Measurements from ENCODE around the gene MPC2.

Gene MPC2

GRCh38 chr1:167936930-167937708, at the start of gene MPC2:
MPC2 (minus strand) TSS chr1:167937072; CDS start chr1:167935841, 1,231 bp downstream.
- DNase-seq: peak; percentile 79 to 80

DNA sequence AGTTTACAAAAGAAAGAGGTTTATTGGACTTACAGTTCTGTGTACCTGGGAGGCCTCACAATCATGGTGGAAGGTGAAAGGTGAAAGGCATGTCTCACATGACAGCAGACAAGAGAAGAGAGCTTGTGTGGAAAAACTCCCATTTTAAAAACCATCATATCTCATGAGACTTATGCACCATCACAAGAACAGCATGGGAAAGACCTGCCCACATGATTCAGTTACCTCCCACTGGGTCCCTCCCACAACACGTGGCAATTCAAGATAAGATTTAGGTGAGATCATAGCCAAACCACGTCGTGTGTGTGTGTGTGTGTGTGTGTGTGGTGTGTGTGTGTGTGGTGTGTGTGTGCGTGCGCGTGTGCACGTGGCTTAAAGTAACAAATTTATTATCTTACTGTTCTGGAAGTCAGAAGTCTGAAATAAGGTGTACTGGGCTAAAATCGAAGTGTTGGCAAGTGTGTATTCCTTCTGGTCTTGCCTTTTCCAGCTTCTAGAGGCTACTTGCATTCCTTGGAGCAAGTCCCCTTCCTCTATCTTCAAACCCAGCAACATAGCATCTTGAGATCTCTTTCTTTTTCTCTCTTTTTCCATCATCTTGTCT, 48.1 kb upstream of the MPC2 start:
- no peak for DNase-seq

- DNase-seq: no peak
These were observed 47.0 kb upstream of the MPC2 start for GRCh38 chr1:167983797-167984420.

DNA sequence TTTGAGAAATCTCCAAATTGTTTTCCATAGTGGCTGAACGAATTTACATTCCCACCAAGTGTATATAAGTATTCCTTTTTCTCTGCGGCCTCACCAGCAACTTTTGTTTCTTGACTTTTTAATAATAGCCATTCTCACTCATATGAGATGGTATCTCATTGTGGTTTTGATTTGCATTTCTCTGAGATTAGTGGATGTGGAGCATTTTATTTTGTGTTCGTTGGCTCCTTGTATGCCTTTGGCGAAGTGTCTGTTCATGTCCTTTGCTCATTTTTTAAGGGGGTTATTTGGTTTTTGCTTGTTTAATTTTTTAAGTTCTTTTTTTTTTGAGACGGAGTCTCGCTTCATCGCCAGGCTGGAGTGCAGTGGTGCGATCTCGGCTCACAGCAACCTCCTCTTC, 45.1 kb upstream of the MPC2 start:
- DNase-seq: no peak

GRCh38 chr1:167977245-167977644, 40.4 kb upstream of the MPC2 start:
- DNase-seq: no peak

DNA sequence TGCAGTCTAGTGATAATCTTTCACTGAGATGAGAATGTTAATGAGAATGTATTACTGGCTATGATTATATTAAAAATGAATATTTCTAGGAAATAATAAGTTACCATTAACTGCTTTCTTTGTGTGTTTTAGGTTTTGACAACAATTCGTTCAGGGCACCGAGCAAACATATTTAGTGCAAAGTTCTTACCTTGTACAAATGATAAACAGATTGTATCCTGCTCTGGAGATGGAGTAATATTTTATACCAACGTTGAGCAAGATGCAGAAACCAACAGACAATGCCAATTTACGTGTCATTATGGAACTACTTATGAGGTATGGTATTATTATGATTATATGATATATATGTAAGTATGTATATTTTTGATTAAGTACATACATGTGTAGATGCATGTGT, 37.8 kb upstream of the MPC2 start:
- DNase-seq: no peak

DNA sequence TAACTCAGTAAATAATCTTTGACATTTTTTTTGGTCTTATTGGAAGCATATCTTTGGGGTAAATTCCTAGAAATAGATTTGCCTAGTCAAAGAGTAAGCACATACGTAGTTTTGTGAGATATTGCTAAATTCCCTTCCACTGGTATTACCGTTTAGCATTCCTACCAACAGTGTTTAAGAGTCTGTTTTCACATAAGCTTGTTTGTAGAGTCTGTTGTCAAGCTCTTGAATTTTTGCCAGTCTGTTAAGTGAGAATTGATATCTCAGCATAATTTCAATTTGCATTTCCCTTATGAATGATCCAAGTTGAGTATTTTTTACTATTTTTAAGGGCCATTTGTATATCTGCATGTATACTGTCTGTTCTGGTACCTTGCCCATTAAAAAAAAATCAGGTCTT, 37.0 kb upstream of the MPC2 start:
- DNase-seq: no peak

DNA sequence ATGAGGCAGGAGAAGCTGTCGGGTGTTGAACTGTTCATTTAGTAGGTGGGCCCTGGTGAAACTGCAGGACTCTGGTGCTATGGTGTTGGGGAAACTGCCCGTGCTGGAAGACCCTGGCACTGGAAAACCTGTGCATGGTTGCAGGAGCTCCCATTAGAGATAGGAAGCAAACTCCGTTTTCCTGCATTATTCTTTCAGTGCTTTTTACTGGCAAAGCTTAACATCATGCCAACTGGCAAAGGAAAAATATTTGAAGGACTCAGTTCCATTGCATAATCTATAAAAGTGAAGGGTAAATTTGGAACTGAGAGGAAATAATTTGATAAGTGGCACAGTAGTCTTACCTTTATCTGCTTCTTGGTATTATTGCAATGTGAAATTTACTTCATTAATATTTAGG, 31.7 kb upstream of the MPC2 start:
- DNase-seq: no peak

GRCh38 chr1:167966050-167966449, 29.2 kb upstream of the MPC2 start:
- DNase-seq: no peak

DNA sequence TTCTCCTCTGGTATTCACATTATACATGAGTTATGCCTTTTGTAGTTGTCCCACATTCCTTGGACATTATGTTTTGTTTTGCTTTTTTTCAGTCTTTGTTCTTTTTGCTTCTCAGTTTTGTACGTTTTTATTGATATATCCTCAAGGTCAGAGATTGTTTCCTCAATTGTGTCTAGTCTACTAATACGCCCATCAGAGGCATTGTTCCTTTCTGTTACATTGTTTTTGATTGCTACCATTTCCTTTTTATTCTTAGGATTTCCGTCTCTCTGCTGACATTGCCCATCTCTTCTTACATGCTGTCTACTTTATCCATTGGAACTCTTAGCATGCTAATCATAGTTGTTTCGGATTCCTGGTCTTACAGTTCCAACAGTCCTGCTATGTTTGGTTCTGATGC, 27.8 kb upstream of the MPC2 start:
- DNase-seq: no peak

DNA sequence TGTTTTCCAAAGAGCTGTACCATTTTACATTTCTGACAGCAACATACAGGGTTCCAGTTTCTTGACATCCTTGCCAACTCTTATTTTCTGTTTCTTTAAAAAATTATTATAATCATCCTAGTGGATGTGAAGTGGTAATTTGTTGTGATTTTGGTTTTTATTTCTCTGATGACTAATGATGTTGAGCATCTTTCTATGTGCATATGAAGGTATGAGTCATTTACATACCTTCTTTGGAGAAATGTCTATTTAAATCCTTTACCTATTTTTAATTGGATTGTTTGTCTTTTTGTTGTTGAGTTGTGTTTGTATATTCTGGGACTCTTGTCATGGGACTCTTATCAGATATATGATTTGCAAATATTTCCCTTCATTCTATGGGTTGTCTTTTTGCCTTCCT, 20.8 kb upstream of the MPC2 start:
- no peak for DNase-seq

- DNase-seq: no peak
These were observed 19.0 kb upstream of the MPC2 start for GRCh38 chr1:167955915-167956314.

DNA sequence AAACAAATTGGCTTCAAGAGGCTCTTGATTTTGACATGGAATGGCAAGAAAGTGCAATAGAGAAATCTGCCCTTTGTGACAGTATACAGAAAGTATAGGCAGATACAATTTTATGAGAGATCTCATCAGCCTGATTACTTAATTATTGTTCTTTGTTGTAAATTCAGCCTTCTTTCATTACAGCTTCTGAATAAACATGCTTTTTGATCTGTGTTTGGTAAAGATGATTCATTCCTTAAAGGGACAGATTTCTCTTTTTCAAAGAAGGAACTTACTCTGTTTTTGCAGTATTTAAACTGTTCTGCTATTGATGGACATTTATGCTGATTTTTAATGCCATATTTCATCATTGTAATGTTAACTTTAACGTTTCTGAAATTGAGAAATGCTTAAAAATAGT, 13.7 kb upstream of the MPC2 start:
- no peak for DNase-seq

- DNase-seq: no peak
These were observed 12.9 kb upstream of the MPC2 start for GRCh38 chr1:167949785-167950184.

DNA sequence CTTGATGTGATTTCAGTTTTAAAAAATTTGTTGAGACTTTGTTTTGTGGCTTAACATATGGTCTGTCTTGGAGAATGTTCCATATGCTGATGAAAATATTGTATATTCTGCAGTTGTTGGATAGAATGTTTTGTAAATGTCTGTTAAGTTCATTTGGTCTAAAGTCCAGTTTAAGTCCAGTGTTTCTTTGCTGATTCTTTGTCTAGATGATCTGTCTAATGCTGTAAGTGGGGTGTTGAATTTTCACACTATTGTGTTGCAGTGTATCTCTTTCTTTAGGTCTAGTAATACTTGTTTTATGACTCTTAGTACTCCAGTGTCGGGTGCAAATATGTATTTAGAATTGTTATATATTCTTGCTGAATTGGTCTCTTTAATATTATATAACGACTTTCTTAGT, 10.9 kb upstream of the MPC2 start:
- DNase-seq: no peak

DNA sequence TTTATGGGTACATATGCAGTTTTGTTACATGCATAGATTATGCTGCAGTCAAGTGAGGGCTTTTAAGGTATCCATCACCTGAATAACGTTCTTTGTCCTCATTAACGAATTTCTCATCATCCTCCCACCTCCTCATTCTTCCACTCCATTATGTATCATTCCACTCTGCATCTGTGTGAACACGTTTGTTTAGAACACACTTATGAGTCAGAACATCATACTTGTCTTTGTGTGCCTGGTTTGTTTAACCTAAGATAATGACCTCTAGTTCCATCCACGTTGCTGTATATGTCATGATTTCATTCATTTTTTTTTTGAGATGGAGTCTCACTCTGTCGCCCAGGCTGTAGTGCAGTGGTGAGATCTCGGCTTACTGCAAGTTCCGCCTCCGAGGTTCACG, 6.7 kb upstream of the MPC2 start:
- no peak for DNase-seq

DNA sequence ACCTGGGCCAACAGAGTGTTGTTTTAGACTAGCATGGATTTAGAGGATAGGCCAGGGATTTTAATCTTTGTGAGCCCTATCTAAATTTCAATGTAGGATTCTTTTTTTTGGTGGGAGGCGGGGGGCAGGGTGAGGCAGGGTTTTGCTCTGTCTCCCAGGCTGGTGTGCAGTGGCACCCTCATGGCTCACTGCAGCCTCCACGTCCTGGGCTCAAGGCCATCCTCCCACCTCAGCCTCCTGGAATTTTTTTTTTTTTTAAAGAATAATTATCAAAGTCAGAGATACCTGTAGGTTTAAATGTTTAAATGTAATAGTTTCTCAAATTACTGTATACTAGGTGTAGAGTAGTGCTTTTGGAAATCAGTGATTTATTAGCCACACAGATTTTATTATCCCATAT, 3.4 kb upstream of the MPC2 start:
- DNase-seq: no peak

DNA sequence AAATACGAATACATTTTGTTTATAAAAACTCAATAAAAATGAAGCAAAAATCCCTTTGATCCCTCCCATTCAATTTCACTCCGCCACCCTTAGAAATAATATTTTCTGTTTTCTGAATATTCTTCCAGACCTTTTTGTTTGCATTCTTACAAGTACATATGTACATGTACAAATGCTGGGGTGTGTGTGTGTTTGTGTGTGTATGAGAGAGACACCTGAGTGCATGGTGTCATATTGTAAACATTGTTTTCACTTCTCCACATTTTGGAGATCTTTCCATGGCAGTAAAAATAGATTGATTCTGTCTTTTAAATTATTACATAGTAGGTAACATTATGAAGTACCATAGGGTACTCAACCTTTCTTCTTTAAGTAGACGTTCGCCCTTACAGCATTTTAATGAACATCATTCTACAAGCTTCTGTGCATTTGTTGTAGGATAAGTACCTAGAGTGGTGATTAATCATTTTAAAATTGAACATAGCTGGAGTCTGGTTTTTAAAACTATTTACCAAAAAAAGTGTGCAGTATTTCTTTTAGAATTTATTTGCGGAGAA, 1.3 kb upstream of the MPC2 start:
- no peak for DNase-seq

DNA sequence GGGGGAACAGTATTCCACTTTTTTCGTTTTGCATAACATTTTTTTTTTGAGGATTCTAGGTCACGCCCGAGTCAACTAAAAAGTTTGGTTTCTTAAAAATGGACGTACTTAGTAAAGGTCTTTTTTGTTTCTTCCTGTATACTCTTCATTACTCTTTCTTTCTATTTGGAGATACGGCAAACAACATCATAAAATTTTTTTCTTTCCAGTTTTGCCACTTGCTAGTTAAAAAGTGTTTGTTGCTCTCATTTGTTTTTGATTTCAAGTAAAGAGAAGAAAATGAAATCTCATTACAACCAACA, 788 bp upstream of the MPC2 start:
- DNase-seq: no peak

DNA sequence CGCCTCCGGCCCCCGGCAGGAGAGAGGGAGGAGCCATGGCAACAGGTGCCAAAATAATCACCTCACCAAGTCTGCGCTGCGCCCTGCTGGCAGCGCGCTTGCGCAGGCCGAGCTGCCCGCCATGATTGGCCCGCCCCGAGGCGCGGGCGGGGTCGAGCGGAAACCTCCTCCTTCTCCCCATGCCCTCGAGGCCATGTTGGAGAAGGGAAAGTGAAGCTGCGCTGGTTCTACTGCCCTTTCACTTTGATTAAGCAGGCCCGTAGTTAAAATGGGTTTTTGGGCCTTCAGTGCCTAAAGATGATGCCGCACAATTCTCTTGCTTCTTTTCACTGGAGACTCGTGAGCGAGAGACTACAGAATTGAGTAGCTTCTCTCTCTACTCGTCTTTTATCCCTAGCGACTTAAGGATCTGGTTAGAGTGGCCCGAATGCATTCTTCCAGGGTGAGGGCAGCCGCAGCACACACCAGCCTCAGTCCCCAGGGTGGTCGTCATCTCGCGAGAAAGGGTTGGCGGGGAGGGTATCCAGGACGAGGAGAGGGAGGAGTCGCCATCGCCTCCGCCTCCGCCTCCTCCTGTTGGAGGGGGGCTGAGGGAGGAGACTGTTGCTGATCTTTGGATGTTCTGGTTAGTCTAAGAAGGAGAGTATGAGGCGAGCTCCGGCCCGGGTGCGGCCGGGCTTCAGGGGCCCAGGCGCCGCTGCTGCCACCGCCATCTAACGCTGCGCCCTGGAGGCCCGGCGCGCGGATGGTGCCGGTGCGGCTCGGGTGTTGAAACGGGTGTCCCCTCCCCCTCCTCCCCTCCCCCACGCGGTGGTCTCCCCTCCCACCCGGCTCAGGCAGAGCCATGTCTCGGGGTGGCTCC, 573 bp downstream of the MPC2 start, which contains the start of gene DCAF6:
Gene DCAF6 (plus strand): TSS at position 616 of the 862 bp plus-strand sequence. CDS start 229 bp downstream, at position 845.
- peak; percentile 100 for DNase-seq

- peak; percentile 21 to 96 for DNase-seq
These were observed 1.4 kb downstream of the MPC2 start for GRCh38 chr1:167935216-167936067.

Data from NCI-H187 (cell line).